ENCODE data around the gene BAX. TPM values are rescaled to one million over a fixed set of nuclear protein-coding genes. Genes with fewer than 3 reads are reported as not detected.
A peak's percentile ranks its signal among the peaks of the same experiment; 100 is the strongest.

BAX gene
- total and polyA plus RNA-seq, 2 of the 13 experiments (the other 11 are each of a cell fraction or from before 2014, with no cell fraction given), result 139 to 176 TPM

DNA sequence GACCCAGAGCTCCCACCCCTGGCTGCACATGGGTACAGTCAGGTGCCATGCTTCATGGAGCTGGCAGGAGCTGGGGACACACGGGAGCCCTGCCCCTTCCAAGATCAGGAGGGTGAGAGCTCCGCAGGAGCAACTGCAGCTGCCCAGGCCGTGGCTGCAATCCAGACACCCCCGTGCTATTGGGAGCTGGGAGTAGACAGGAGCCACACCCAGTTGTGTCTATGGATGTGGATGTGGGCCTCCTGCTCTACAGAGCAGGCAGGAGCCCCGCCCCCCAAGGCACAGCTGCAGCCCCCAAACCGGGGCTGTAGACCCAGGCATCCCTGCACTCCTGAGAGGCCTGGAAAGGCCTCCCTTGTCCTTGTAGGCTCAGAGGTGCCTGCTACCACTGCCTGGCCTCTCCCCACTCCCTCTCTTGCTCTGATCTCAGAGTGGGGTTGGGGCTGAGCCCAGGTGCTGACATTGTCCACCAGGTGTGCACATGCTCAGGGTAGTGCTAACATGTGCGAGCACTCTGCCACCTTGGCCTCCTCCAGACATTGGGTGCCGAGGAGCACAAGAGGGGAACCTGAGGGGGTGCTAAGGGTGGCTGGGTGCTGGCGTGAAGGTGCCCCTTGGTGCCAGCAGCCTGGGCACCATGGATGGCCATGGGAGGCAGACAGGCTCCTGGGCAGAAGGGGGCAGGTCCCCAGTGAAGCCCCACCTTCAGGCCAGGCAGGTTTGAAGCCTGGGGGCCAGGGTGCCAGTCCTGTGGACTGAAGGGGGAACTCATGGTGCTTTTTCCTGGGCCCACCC is 8.0 kb upstream of the BAX start (continued):
- TF ChIP-seq MBNL3 (CRISPR knock-in tag; conservative IDR thresholded peaks at IDR 0.05) (no peak), ZNF740 (CRISPR knock-in tag; IDR thresholded peaks at IDR 0.05) (no peak), KIAA2018 (CRISPR knock-in tag; IDR thresholded peaks at IDR 0.05; ENCODE audit: borderline replicate concordance) (no peak), ZNF678 (CRISPR knock-in tag; IDR thresholded peaks at IDR 0.05) (0 out of 2 replicates have a peak, but pooled peaks have one; percentile 19), GLI4 (CRISPR knock-in tag; IDR thresholded peaks at IDR 0.05; ENCODE audit: borderline replicate concordance) (no peak), SSRP1 (CRISPR knock-in tag; IDR thresholded peaks at IDR 0.05) (no peak), ZNF263 (CRISPR knock-in tag; IDR thresholded peaks at IDR 0.05) (no peak), SAP130 (CRISPR knock-in tag; IDR thresholded peaks at IDR 0.05; ENCODE audit: low read depth) (no peak), MAX (IDR thresholded peaks at IDR 0.05) (peak; percentile 54; the same call in 1 of the 2 replicates), RARG (CRISPR knock-in tag; IDR thresholded peaks at IDR 0.05; ENCODE audit: low read depth) (no peak), HBP1 (CRISPR knock-in tag; IDR thresholded peaks at IDR 0.05; ENCODE audit: low read depth) (no peak), ZFX (CRISPR knock-in tag; IDR thresholded peaks at IDR 0.05; ENCODE audit: low read depth) (peak; percentile 34; the same call in 1 of the 2 replicates), ZNF451 (CRISPR knock-in tag; IDR thresholded peaks at IDR 0.05) (no peak)
- TF ChIP-seq, protein P1, sequence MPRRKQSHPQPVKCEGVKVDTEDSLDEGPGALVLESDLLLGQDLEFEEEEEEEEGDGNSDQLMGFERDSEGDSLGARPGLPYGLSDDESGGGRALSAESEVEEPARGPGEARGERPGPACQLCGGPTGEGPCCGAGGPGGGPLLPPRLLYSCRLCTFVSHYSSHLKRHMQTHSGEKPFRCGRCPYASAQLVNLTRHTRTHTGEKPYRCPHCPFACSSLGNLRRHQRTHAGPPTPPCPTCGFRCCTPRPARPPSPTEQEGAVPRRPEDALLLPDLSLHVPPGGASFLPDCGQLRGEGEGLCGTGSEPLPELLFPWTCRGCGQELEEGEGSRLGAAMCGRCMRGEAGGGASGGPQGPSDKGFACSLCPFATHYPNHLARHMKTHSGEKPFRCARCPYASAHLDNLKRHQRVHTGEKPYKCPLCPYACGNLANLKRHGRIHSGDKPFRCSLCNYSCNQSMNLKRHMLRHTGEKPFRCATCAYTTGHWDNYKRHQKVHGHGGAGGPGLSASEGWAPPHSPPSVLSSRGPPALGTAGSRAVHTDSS (CRISPR knock-in tag; conservative IDR thresholded peaks at IDR 0.05), result no peak
- TF ChIP-seq, protein P2, sequence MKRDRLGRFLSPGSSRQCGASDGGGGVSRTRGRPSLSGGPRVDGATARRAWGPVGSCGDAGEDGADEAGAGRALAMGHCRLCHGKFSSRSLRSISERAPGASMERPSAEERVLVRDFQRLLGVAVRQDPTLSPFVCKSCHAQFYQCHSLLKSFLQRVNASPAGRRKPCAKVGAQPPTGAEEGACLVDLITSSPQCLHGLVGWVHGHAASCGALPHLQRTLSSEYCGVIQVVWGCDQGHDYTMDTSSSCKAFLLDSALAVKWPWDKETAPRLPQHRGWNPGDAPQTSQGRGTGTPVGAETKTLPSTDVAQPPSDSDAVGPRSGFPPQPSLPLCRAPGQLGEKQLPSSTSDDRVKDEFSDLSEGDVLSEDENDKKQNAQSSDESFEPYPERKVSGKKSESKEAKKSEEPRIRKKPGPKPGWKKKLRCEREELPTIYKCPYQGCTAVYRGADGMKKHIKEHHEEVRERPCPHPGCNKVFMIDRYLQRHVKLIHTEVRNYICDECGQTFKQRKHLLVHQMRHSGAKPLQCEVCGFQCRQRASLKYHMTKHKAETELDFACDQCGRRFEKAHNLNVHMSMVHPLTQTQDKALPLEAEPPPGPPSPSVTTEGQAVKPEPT (CRISPR knock-in tag; IDR thresholded peaks at IDR 0.05; ENCODE audit: low read depth), result no peak
